ENCODE measurements around the gene SBK1. TPM values are rescaled to one million over a fixed set of nuclear protein-coding genes. Genes with fewer than 3 reads are reported as not detected.
A peak's percentile ranks its signal among the peaks of the same experiment; 100 is the strongest.
"Not testable (repeated sequence)": the region's sequence is repeated elsewhere in the genome, so short reads cannot be mapped to it uniquely, and the experiment has no call there.

The SBK1 gene
- total RNA-seq, 1 donor from 2014 or later = 4.6 TPM

DNA sequence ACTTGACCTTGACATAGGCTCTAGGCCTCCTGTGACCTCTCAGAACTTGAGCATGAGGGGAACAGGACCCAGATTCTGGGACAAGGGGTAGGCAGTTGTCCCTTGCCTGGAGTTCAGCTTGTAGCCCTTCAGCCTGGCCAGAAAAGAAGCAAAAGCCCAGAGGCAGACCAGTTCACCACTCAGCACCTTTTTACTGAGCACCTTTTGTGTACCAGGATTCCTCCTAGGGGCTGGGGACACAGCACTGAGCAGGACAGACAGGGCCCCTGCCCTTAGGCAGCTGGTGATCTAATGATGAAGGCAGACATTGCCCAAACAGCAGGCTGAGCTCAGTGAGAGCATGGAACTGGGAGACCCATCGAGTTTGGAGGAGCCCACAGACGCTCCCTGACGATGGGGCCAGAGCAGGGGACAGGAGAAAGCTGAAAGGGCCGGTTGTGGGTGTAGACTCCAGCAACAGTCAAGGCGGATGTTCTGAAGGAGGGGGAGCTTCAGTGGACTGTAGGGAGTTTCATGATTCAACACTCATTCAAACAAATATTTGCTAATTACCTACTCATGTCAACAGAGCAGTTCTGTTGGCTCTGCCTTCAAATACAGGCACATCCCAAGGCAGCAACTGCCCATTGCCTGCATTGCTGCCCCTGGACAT lies 32.0 kb downstream of the SBK1 start:
- H3K27ac Mint-ChIP-seq = no peak overlapping the region
- peaks cover 3% of the 10 kb centered on the region for H3K36me3 Mint-ChIP-seq
- Histone ChIP-seq H3K4me1 (no peaks in the 10 kb centered on the region), H3K9me3 (ENCODE audit: low read depth) (no peaks in the 10 kb centered on the region), H3F3A (ENCODE audit: low read depth) (no peaks in the 10 kb centered on the region), H3K36me3 (no peaks in the 10 kb centered on the region), H3K27ac (no peak overlapping the region), H3K79me2 (ENCODE audit: low read depth) (no peaks in the 10 kb centered on the region), H2AFZ (replicated peaks) (no peak overlapping the region), H3K4me3 (no peak overlapping the region), H3K4me2 (no peak overlapping the region), H3K27me3 (no peaks in the 10 kb centered on the region), H3K9ac (no peak overlapping the region), H4K20me1 (ENCODE audit: low read depth) (peaks cover under 1% of the 10 kb centered on the region)
- H3K27me3 Mint-ChIP-seq (ENCODE audit: insufficient read depth, low read depth) = peaks cover 4% of the 10 kb centered on the region
- H3K9me3 Mint-ChIP-seq = no peaks in the 10 kb centered on the region
- TF ChIP-seq, protein P1, sequence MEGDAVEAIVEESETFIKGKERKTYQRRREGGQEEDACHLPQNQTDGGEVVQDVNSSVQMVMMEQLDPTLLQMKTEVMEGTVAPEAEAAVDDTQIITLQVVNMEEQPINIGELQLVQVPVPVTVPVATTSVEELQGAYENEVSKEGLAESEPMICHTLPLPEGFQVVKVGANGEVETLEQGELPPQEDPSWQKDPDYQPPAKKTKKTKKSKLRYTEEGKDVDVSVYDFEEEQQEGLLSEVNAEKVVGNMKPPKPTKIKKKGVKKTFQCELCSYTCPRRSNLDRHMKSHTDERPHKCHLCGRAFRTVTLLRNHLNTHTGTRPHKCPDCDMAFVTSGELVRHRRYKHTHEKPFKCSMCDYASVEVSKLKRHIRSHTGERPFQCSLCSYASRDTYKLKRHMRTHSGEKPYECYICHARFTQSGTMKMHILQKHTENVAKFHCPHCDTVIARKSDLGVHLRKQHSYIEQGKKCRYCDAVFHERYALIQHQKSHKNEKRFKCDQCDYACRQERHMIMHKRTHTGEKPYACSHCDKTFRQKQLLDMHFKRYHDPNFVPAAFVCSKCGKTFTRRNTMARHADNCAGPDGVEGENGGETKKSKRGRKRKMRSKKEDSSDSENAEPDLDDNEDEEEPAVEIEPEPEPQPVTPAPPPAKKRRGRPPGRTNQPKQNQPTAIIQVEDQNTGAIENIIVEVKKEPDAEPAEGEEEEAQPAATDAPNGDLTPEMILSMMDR (IDR thresholded peaks at IDR 0.05) = no peak
- TF ChIP-seq EZH2 (IDR thresholded peaks at IDR 0.05) (no peak), EZH2phosphoT487 (IDR thresholded peaks at IDR 0.05) (no peak)
- no peak overlapping the region for H3K4me3 Mint-ChIP-seq
- H3K4me1 Mint-ChIP-seq = peaks cover 2% of the 10 kb centered on the region
- DNase-seq (ENCODE audit: low spot score) = no peak

- Histone ChIP-seq H3K36me3 (no peaks in the 10 kb centered on the region), H3K4me1 (no peaks in the 10 kb centered on the region), H3F3A (ENCODE audit: low read depth) (no peaks in the 10 kb centered on the region), H3K27ac (no peak overlapping the region), H3K9ac (no peak overlapping the region), H3K79me2 (ENCODE audit: low read depth) (no peaks in the 10 kb centered on the region), H3K9me3 (ENCODE audit: low read depth) (no peaks in the 10 kb centered on the region), H3K4me3 (no peak overlapping the region), H2AFZ (replicated peaks) (no peak overlapping the region), H4K20me1 (ENCODE audit: low read depth) (no peaks in the 10 kb centered on the region), H3K4me2 (no peak overlapping the region), H3K27me3 (no peaks in the 10 kb centered on the region)
- no peak for TF ChIP-seq EZH2phosphoT487 (IDR thresholded peaks at IDR 0.05)
- TF ChIP-seq, protein P1 (IDR thresholded peaks at IDR 0.05) = no peak
- no peak for TF ChIP-seq EZH2 (IDR thresholded peaks at IDR 0.05)
- H3K4me3 Mint-ChIP-seq = no peak overlapping the region
- no peaks in the 10 kb centered on the region for H3K9me3 Mint-ChIP-seq
- H3K27ac Mint-ChIP-seq = no peak overlapping the region
- no peaks in the 10 kb centered on the region for H3K36me3 Mint-ChIP-seq
- peaks cover 2% of the 10 kb centered on the region for H3K4me1 Mint-ChIP-seq
- peaks cover 4% of the 10 kb centered on the region for H3K27me3 Mint-ChIP-seq (ENCODE audit: insufficient read depth, low read depth)
- DNase-seq (ENCODE audit: low spot score) = no peak
These were observed 32.6 kb downstream of the SBK1 start for GRCh38 chr16:28324887-28325279.

DNA sequence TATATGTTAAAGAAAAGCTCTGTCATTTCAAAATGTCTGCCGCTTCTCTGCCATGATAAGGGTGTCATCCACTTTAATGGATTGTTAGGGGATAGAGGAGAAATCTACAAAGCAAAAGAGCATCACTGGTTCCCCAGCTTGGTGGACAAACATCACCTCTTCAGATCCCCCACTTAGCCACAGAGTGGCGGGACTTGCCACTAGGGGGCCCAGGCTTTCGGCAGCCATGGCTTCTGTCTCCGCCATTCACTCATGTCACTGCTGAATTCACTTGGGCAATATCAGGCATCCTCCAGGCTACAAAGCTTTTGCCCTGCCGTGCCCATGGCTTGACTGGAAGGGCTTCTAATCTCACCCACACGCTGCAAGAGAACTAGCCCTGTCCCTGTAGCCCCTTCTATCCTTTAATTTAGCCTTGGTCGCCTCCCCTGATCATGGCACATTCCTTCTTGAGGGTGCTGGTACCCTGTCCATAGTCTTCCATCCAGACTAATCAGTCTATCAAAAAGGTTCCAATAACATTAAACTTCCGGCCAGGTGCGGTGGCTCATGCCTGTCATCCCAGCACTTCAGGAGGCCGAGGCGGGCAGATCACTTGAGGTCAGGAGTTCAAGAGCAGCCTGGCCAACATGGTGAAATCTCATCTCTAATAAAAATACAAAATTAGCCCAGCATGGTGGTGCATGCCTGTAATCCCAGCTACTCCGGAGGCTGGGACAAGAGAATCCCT lies 34.7 kb downstream of the SBK1 start:
- Histone ChIP-seq H3K4me2 (no peak overlapping the region), H4K20me1 (ENCODE audit: low read depth) (no peaks in the 10 kb centered on the region), H3K9me3 (ENCODE audit: low read depth) (no peaks in the 10 kb centered on the region), H2AFZ (replicated peaks) (no peak overlapping the region), H3K4me1 (no peaks in the 10 kb centered on the region), H3K27ac (no peak overlapping the region), H3K36me3 (no peaks in the 10 kb centered on the region), H3K79me2 (ENCODE audit: low read depth) (no peaks in the 10 kb centered on the region), H3K9ac (no peak overlapping the region), H3F3A (ENCODE audit: low read depth) (no peaks in the 10 kb centered on the region), H3K27me3 (no peaks in the 10 kb centered on the region), H3K4me3 (no peak overlapping the region)
- TF ChIP-seq EZH2phosphoT487 (IDR thresholded peaks at IDR 0.05) (no peak), EZH2 (IDR thresholded peaks at IDR 0.05) (no peak)
- TF ChIP-seq, protein P1 (IDR thresholded peaks at IDR 0.05) = peak; percentile 81
- Mint-ChIP-seq H3K27me3 (ENCODE audit: insufficient read depth, low read depth) (no peaks in the 10 kb centered on the region), H3K9me3 (no peaks in the 10 kb centered on the region), H3K4me3 (no peak overlapping the region), H3K27ac (no peak overlapping the region), H3K4me1 (peaks cover 2% of the 10 kb centered on the region), H3K36me3 (no peaks in the 10 kb centered on the region)
- DNase-seq (ENCODE audit: low spot score) = peak; percentile 81

- not testable (repeated sequence) for H3K36me3 ChIP-seq; H4K20me1 ChIP-seq (ENCODE audit: low read depth); H3F3A ChIP-seq (ENCODE audit: low read depth); H3K9me3 Mint-ChIP-seq; H3K4me1 ChIP-seq; H3K27ac Mint-ChIP-seq; H3K27me3 ChIP-seq; H3K27ac ChIP-seq; H3K4me3 ChIP-seq; H3K79me2 ChIP-seq (ENCODE audit: low read depth); H3K9ac ChIP-seq; H3K4me1 Mint-ChIP-seq; H3K36me3 Mint-ChIP-seq; H3K9me3 ChIP-seq (ENCODE audit: low read depth); H3K4me3 Mint-ChIP-seq; H3K4me2 ChIP-seq; H3K27me3 Mint-ChIP-seq (ENCODE audit: insufficient read depth, low read depth)
- H2AFZ ChIP-seq (replicated peaks) = peak overlapping the region; percentile 91
- DNase-seq (ENCODE audit: low spot score) = peak; percentile 71
These were observed 37.9 kb downstream of the SBK1 start for GRCh38 chr16:28330232-28330631.

GRCh38 chr16:28330981-28331380 lies 38.7 kb downstream of the SBK1 start:
- DNase-seq (ENCODE audit: low spot score); H3K27ac ChIP-seq; H3F3A ChIP-seq (ENCODE audit: low read depth); H3K36me3 ChIP-seq; H3K4me3 ChIP-seq; H3K27ac Mint-ChIP-seq; H3K4me1 ChIP-seq; H3K4me1 Mint-ChIP-seq; H3K4me3 Mint-ChIP-seq; H3K79me2 ChIP-seq (ENCODE audit: low read depth); H3K9me3 ChIP-seq (ENCODE audit: low read depth); H3K36me3 Mint-ChIP-seq; H3K27me3 Mint-ChIP-seq (ENCODE audit: insufficient read depth, low read depth); H3K9me3 Mint-ChIP-seq; H3K4me2 ChIP-seq; H4K20me1 ChIP-seq (ENCODE audit: low read depth); H3K27me3 ChIP-seq; H2AFZ ChIP-seq (replicated peaks); H3K9ac ChIP-seq: not testable (repeated sequence)

All from neural progenitor cell (in vitro differentiated cells).